Ectodermal cell (in vitro differentiated cells): ENCODE data around the gene KCNIP4.

Experiments
- H3K27ac ChIP-seq: 2 replicates; pipeline ENCODE4 v1.7.0; 2013; ENCODE audit warnings: mild to moderate bottlenecking, low read depth, low read length; ENCODE audit not compliant: insufficient read depth, poor library complexity, severe bottlenecking
- H3K27me3 ChIP-seq: 2 replicates; pipeline ENCODE4 v1.7.0; 2013; ENCODE audit warnings: mild to moderate bottlenecking, low read length; ENCODE audit not compliant: insufficient read depth, control insufficient read depth, poor library complexity, severe bottlenecking
- H3K36me3 ChIP-seq: one replicate; pipeline ENCODE4 v1.7.0; 2013; ENCODE audit warnings: low read length; ENCODE audit not compliant: control insufficient read depth, insufficient read depth
- H3K4me1 ChIP-seq: one replicate; pipeline ENCODE4 v1.7.0; 2013; ENCODE audit warnings: low read length; ENCODE audit not compliant: control insufficient read depth, insufficient read depth
- H3K4me3 ChIP-seq: 2 replicates; pipeline ENCODE4 v1.7.0; 2013; ENCODE audit warnings: low read depth, low read length, control low read depth; ENCODE audit not compliant: insufficient read depth
- H3K9me3 ChIP-seq: 2 replicates; pipeline ENCODE4 v1.7.0; 2013; ENCODE audit warnings: mild to moderate bottlenecking, low read length, moderate library complexity; ENCODE audit not compliant: control insufficient read depth
- WGBS, 2 experiments: methylation state at CpG; one replicate each; pipeline ENCODE4 v1.1.7; 2013; ENCODE audit warnings: missing lambda C conversion rate in 2 of 2; 5-methylcytosine and 5-hydroxymethylcytosine counted together

KCNIP4 gene

DNA sequence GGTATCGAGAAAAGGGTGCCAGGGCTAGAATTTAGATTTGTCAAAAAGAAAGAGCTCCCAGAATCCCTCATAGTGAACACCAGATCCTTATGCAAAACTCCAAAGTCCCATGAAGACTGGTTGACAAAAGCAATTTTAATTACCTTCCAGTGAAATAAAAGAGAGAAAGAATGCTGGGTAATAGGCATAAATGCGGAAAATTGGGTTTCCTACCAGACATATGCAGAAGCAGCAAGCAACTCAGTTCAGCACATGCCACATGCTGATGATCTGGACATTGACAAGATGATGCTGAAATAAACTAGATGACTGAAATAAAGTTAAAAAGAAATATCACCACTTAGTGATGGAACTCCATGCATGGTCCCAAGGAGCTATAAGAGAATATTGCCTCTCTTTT, 83.9 kb downstream of the KCNIP4 start:
- WGBS, 2 experiments = 100% methylated on average over 2 of the region's 2 CpGs

GRCh38 chr4:21862917-21863316, 85.7 kb downstream of the KCNIP4 start:
- Histone ChIP-seq H3K9me3 (no peaks in the 10 kb centered on the region), H3K27me3 (no peaks in the 10 kb centered on the region), H3K4me3 (no peak overlapping the region), H3K36me3 (no peaks in the 10 kb centered on the region), H3K4me1 (no peaks in the 10 kb centered on the region), H3K27ac (no peak overlapping the region)
- WGBS, 2 experiments = 97% methylated on average over 5 to 6 of the region's 6 CpGs

More for the DNA sequence above, 83.9 kb downstream of the KCNIP4 start:
- Histone ChIP-seq H3K4me3 (no peak overlapping the region), H3K27me3 (no peaks in the 10 kb centered on the region), H3K9me3 (no peaks in the 10 kb centered on the region), H3K4me1 (no peaks in the 10 kb centered on the region), H3K36me3 (no peaks in the 10 kb centered on the region), H3K27ac (no peak overlapping the region)

DNA sequence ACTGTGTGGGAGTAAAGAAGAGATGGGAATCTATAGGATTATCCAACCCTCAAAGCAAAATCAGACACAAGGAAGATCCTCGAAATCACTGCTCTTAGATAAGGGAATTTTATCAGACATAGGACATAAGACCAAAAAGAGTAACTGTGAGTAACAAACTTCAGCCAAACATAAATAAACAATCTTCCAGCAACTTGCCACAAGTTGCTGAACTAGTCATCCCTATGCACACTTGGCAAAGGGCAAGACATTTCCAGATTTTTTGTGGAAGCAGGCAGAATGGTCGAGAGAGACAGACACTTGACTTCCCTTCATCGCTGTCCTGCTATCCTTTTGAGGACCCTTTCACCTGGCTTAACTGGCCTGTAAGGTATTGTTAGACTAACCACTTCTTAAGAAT, 89.6 kb downstream of the KCNIP4 start:
- 93 to 95% methylated on average over 3 of the region's 3 CpGs for WGBS, 2 experiments
- H3K4me1 ChIP-seq = no peaks in the 10 kb centered on the region
- no peak overlapping the region for H3K4me3 ChIP-seq
- no peaks in the 10 kb centered on the region for H3K9me3 ChIP-seq
- H3K27me3 ChIP-seq = no peaks in the 10 kb centered on the region
- no peaks in the 10 kb centered on the region for H3K36me3 ChIP-seq
- H3K27ac ChIP-seq = no peak overlapping the region

DNA sequence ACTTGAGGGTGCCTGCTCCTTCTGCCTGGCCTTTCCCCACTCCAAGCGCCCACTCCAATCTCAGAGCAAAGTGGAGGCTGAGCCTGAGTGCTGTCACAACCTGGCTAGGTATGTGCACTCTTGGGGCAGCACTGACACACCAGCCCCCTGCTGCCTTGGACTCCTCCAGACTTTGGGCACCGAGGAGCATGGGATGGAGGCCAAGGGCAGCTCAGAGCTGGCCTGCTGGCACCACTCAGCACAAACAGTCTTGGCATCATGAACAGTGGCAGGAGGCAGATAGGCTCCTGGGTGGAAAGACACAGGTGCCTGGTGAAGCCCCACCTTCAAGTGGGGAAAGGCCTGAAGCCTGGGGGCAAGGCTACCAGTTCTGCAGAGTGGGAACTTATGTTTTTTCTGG, 91.8 kb downstream of the KCNIP4 start:
- 65 to 68% methylated on average over 2 of the region's 2 CpGs for WGBS, 2 experiments
- Histone ChIP-seq H3K36me3 (no peaks in the 10 kb centered on the region), H3K9me3 (no peaks in the 10 kb centered on the region), H3K27me3 (no peaks in the 10 kb centered on the region), H3K27ac (no peak overlapping the region), H3K4me1 (no peaks in the 10 kb centered on the region), H3K4me3 (no peak overlapping the region)

DNA sequence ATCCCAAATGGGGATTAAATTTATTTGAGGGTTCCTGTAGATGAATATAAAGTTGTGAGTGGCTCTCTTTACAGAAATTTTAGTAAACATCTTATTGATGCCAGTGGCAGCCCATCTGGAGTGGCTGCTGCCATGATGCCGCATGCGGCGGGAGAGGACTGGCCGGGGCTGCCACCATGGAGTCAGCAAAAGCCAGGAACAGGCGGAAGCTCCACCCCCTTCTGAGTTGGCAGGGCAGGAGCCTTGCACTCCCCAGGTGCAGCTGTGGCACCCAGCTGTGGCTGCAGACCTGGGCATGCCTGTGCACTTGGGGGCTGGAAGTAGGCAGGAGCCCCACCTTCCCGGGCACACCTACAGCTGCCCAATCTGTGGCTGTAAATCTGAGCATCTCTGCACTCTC, 92.3 kb downstream of the KCNIP4 start:
- H3K27ac ChIP-seq = no peak overlapping the region
- H3K9me3 ChIP-seq = no peaks in the 10 kb centered on the region
- 72% methylated on average over 6 of the region's 6 CpGs for WGBS, 2 experiments
- no peak overlapping the region for H3K4me3 ChIP-seq
- no peaks in the 10 kb centered on the region for H3K27me3 ChIP-seq
- no peaks in the 10 kb centered on the region for H3K4me1 ChIP-seq
- no peaks in the 10 kb centered on the region for H3K36me3 ChIP-seq

DNA sequence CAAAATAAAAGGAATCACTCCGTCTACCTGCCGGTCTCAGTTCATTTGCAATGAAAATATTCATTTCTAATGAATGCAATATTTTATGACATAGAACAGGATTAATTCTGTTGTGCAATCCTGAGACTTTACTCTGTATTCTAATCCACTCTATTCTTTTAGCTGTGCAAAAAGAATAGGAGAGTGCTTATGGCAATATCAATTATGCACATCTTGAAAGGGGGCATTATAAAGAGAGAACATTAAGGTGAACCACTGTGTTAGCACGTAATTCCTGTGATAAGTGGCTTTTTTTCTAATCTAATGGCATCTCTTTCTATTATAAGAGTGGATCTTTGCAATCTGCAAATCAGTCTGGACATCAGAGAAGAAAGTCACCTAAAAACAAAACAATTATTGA, 99.5 kb downstream of the KCNIP4 start:
- WGBS, 2 experiments = 89 to 98% methylated on average over 1 to 3 of the region's 3 CpGs
- no peaks in the 10 kb centered on the region for H3K36me3 ChIP-seq
- no peaks in the 10 kb centered on the region for H3K4me1 ChIP-seq
- no peak overlapping the region for H3K4me3 ChIP-seq
- H3K27me3 ChIP-seq = no peaks in the 10 kb centered on the region
- no peaks in the 10 kb centered on the region for H3K9me3 ChIP-seq
- H3K27ac ChIP-seq = no peak overlapping the region

- Histone ChIP-seq H3K27me3 (no peaks in the 10 kb centered on the region), H3K4me1 (no peaks in the 10 kb centered on the region), H3K4me3 (no peak overlapping the region), H3K36me3 (no peaks in the 10 kb centered on the region), H3K9me3 (no peaks in the 10 kb centered on the region), H3K27ac (no peak overlapping the region)
- 88 to 94% methylated on average over 2 of the region's 2 CpGs for WGBS, 2 experiments
These were observed 100.6 kb downstream of the KCNIP4 start for GRCh38 chr4:21848021-21848420.

- H3K4me3 ChIP-seq = no peak overlapping the region
- no peaks in the 10 kb centered on the region for H3K4me1 ChIP-seq
- 79 to 97% methylated on average over 2 to 4 of the region's 4 CpGs for WGBS, 2 experiments
These were observed 102.9 kb downstream of the KCNIP4 start for GRCh38 chr4:21845663-21846062.

GRCh38 chr4:21835712-21836111, 112.9 kb downstream of the KCNIP4 start:
- Histone ChIP-seq H3K4me1 (no peaks in the 10 kb centered on the region), H3K27ac (no peak overlapping the region), H3K27me3 (no peaks in the 10 kb centered on the region), H3K36me3 (no peaks in the 10 kb centered on the region), H3K9me3 (no peaks in the 10 kb centered on the region), H3K4me3 (no peak overlapping the region)

More at GRCh38 chr4:21845663-21846062, 102.9 kb downstream of the KCNIP4 start:
- Histone ChIP-seq H3K27me3 (no peaks in the 10 kb centered on the region), H3K27ac (no peak overlapping the region), H3K36me3 (no peaks in the 10 kb centered on the region), H3K9me3 (no peaks in the 10 kb centered on the region)

GRCh38 chr4:21830272-21830671, 118.3 kb downstream of the KCNIP4 start:
- Histone ChIP-seq H3K27ac (no peak overlapping the region), H3K27me3 (no peaks in the 10 kb centered on the region), H3K9me3 (no peaks in the 10 kb centered on the region), H3K36me3 (no peaks in the 10 kb centered on the region), H3K4me1 (no peaks in the 10 kb centered on the region), H3K4me3 (no peak overlapping the region)
- 86 to 92% methylated on average over 5 of the region's 5 CpGs for WGBS, 2 experiments

DNA sequence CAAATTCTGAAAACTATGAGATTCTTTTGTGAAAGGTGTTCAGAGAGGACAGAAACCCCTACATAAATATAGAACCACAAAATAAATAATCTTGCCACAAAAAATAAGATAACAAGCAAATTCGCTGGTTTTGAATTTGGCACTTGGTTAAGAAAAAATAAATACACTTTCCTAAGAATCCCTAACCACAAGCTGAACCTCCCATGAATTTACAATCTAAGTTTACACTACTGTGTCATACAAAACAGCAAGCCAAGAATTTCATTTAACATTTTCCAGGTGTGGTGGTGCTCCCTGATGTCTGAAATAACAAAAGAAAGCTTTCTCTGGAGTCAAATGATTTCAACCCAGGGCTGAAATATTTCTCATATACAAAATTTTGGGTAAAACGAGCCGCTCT, 121.0 kb downstream of the KCNIP4 start:
- Histone ChIP-seq H3K27ac (no peak overlapping the region), H3K4me1 (no peaks in the 10 kb centered on the region), H3K4me3 (no peak overlapping the region), H3K36me3 (no peaks in the 10 kb centered on the region), H3K27me3 (no peaks in the 10 kb centered on the region), H3K9me3 (no peaks in the 10 kb centered on the region)
- WGBS, 2 experiments = 91 to 98% methylated on average over 1 to 3 of the region's 3 CpGs
